ENCODE measurements around the gene BTBD6. TPM values are rescaled to one million over a fixed set of nuclear protein-coding genes. Genes with fewer than 3 reads are reported as not detected.

Gene BTBD6
- total RNA-seq, 1 experiment from 2014 or later, result 30.1 TPM

GRCh38 chr14:105279642-105280361, 31.5 kb downstream of the BTBD6 start:
- Mint-ChIP-seq H3K4me3 (ENCODE audit: low read depth, unreplicated experiment) (no peak overlapping the region), H3K27ac (ENCODE audit: unreplicated experiment) (no peak overlapping the region), H3K9me3 (ENCODE audit: low read depth, unreplicated experiment) (no peaks in the 10 kb centered on the region), H3K27me3 (ENCODE audit: unreplicated experiment) (no peaks in the 10 kb centered on the region), H3K4me1 (ENCODE audit: low read depth, unreplicated experiment) (no peaks in the 10 kb centered on the region), H3K36me3 (ENCODE audit: insufficient read depth, unreplicated experiment) (peaks cover 4% of the 10 kb centered on the region)
- no TSS peak for BruUV-seq (replicated peaks)
- CTCF ChIA-PET, result no interaction called here
- intact Hi-C loops (cut with micrococcal nuclease; ENCODE audit: unreplicated experiment), result no loop called here
- no peak for DNase-seq
- TF ChIP-seq CTCF (IDR thresholded peaks at IDR 0.05; ENCODE audit: unreplicated experiment), result no peak

GRCh38 chr14:105280525-105280924, 32.2 kb downstream of the BTBD6 start:
- BruUV-seq (replicated peaks), result no TSS peak
- Mint-ChIP-seq H3K4me3 (ENCODE audit: low read depth, unreplicated experiment) (no peak overlapping the region), H3K9me3 (ENCODE audit: low read depth, unreplicated experiment) (no peaks in the 10 kb centered on the region), H3K4me1 (ENCODE audit: low read depth, unreplicated experiment) (no peaks in the 10 kb centered on the region), H3K27me3 (ENCODE audit: unreplicated experiment) (no peaks in the 10 kb centered on the region), H3K27ac (ENCODE audit: unreplicated experiment) (no peak overlapping the region), H3K36me3 (ENCODE audit: insufficient read depth, unreplicated experiment) (peaks cover 4% of the 10 kb centered on the region)
- DNase-seq, result no peak
- no peak for TF ChIP-seq CTCF (IDR thresholded peaks at IDR 0.05; ENCODE audit: unreplicated experiment)
- CTCF ChIA-PET, result no interaction called here
- intact Hi-C loops (cut with micrococcal nuclease; ENCODE audit: unreplicated experiment), result no loop called here

- no TSS peak for BruUV-seq (replicated peaks)
- no peak overlapping the region for H3K4me3 Mint-ChIP-seq (ENCODE audit: low read depth, unreplicated experiment)
- DNase-seq, result no peak
- H3K9me3 Mint-ChIP-seq (ENCODE audit: low read depth, unreplicated experiment), result no peaks in the 10 kb centered on the region
- peaks cover 4% of the 10 kb centered on the region for H3K36me3 Mint-ChIP-seq (ENCODE audit: insufficient read depth, unreplicated experiment)
- intact Hi-C loops (cut with micrococcal nuclease; ENCODE audit: unreplicated experiment), result no loop called here
- H3K27me3 Mint-ChIP-seq (ENCODE audit: unreplicated experiment), result no peaks in the 10 kb centered on the region
- CTCF ChIA-PET, result interaction anchor here (0.5 kb wide), 1 partner anchor 38 kb away, joined by 3 read pairs; no protein-coding TSS in a partner anchor
- no peak for TF ChIP-seq CTCF (IDR thresholded peaks at IDR 0.05; ENCODE audit: unreplicated experiment)
- H3K4me1 Mint-ChIP-seq (ENCODE audit: low read depth, unreplicated experiment), result no peaks in the 10 kb centered on the region
- no peak overlapping the region for H3K27ac Mint-ChIP-seq (ENCODE audit: unreplicated experiment)
These were observed 33.2 kb downstream of the BTBD6 start for GRCh38 chr14:105281371-105282097.

- no peak for DNase-seq
- Mint-ChIP-seq H3K9me3 (ENCODE audit: low read depth, unreplicated experiment) (no peaks in the 10 kb centered on the region), H3K36me3 (ENCODE audit: insufficient read depth, unreplicated experiment) (peaks cover 4% of the 10 kb centered on the region), H3K27ac (ENCODE audit: unreplicated experiment) (no peak overlapping the region), H3K27me3 (ENCODE audit: unreplicated experiment) (no peaks in the 10 kb centered on the region), H3K4me3 (ENCODE audit: low read depth, unreplicated experiment) (no peak overlapping the region), H3K4me1 (ENCODE audit: low read depth, unreplicated experiment) (no peaks in the 10 kb centered on the region)
- TF ChIP-seq CTCF (IDR thresholded peaks at IDR 0.05; ENCODE audit: unreplicated experiment), result no peak
- BruUV-seq (replicated peaks), result no TSS peak
- CTCF ChIA-PET, result no interaction called here
- intact Hi-C loops (cut with micrococcal nuclease; ENCODE audit: unreplicated experiment), result no loop called here
These were observed 33.9 kb downstream of the BTBD6 start for GRCh38 chr14:105282098-105282725.
